ENCODE measurements around the gene EDEM1. TPM values are rescaled to one million over a fixed set of nuclear protein-coding genes. Genes with fewer than 3 reads are reported as not detected.

EDEM1 gene
- total and polyA plus RNA-seq, 2 donors (not counting 1 experiment from before 2014, with no cell fraction given): 58.3 to 167 TPM

GRCh38 chr3:5192571-5193365 lies 5.3 kb downstream of the EDEM1 start:
- H3K4me3 Mint-ChIP-seq: peak overlapping the region; percentile 80
- Histone ChIP-seq H3K4me3 (ENCODE audit: control extremely low read depth in 1 of 5, extremely low read depth in 1 of 5, insufficient read depth in 1 of 5, low read depth in 2 of 5, low read length in 4 of 5) (no peak overlapping the region), H4K20me1 (ENCODE audit: control insufficient read depth, insufficient read depth, low read length, poor library complexity, severe bottlenecking) (peaks cover 8% of the 10 kb centered on the region), H3K27me3 (replicated peaks in 1 of 4; ENCODE audit: control extremely low read depth in 1 of 4, control insufficient read depth in 3 of 4, insufficient read depth in 4 of 4, low read length in 3 of 4) (no peaks in the 10 kb centered on the region), H3K36me3 (replicated peaks in 1 of 2; ENCODE audit: control extremely low read depth in 1 of 2, control insufficient read depth in 1 of 2, extremely low read depth in 1 of 2, insufficient read depth in 2 of 2, low read length in 1 of 2) (peaks cover 3 to 21% of the 10 kb centered on the region in 2 experiments), H3K27ac (ENCODE audit: low read length in 2 of 2) (peak overlapping the region; percentile 34 to 96), H3K9ac (ENCODE audit: low read length) (peak overlapping the region; percentile 18), H3K4me2 (replicated peaks; ENCODE audit: low read depth, low read length, poor library complexity, severe bottlenecking) (peak overlapping the region; percentile 53), H3K79me2 (ENCODE audit: control insufficient read depth, insufficient read depth, low read length) (peaks cover 99% of the 10 kb centered on the region), H3K4me1 (ENCODE audit: control insufficient read depth in 2 of 2, insufficient read depth in 2 of 2, low read length in 2 of 2) (peaks cover 75 to 77% of the 10 kb centered on the region in 2 donors), H2AFZ (ENCODE audit: insufficient read depth, low read depth, low read length, poor library complexity, severe bottlenecking) (no peak overlapping the region), H3K9me3 (ENCODE audit: control extremely low read depth in 1 of 3, control insufficient read depth in 2 of 3, insufficient read depth in 1 of 3, low read length in 2 of 3) (no peaks in the 10 kb centered on the region)
- TF ChIP-seq, protein P1, sequence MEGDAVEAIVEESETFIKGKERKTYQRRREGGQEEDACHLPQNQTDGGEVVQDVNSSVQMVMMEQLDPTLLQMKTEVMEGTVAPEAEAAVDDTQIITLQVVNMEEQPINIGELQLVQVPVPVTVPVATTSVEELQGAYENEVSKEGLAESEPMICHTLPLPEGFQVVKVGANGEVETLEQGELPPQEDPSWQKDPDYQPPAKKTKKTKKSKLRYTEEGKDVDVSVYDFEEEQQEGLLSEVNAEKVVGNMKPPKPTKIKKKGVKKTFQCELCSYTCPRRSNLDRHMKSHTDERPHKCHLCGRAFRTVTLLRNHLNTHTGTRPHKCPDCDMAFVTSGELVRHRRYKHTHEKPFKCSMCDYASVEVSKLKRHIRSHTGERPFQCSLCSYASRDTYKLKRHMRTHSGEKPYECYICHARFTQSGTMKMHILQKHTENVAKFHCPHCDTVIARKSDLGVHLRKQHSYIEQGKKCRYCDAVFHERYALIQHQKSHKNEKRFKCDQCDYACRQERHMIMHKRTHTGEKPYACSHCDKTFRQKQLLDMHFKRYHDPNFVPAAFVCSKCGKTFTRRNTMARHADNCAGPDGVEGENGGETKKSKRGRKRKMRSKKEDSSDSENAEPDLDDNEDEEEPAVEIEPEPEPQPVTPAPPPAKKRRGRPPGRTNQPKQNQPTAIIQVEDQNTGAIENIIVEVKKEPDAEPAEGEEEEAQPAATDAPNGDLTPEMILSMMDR (IDR thresholded peaks at IDR 0.05): no peak
- no peak for TF ChIP-seq EZH2 (IDR thresholded peaks at IDR 0.05; ENCODE audit: borderline replicate concordance, insufficient read depth, low read depth, low read length, poor library complexity, severe bottlenecking)
- ChIA-PET CTCF (interaction anchor here (0.6 to 3.3 kb wide), 6 partner anchors 10 to 180 kb away, joined by 3 to 13 read pairs (median 3); no protein-coding TSS in a partner anchor), POLR2A (no interaction called here)
- peaks cover 78% of the 10 kb centered on the region for H3K4me1 Mint-ChIP-seq
- ATAC-seq (ENCODE audit: low read depth) (no peak), DNase-seq (peak; percentile 44)
- peak overlapping the region; percentile 87 for H3K27ac Mint-ChIP-seq
- H3K27me3 Mint-ChIP-seq: no peaks in the 10 kb centered on the region
- no peaks in the 10 kb centered on the region for H3K9me3 Mint-ChIP-seq (ENCODE audit: insufficient read depth)
- intact Hi-C loops (cut with micrococcal nuclease): no loop called here
- 100% methylated on average over 1 of the region's 3 CpGs for WGBS (ENCODE audit: insufficient coverage)

- TF ChIP-seq, protein P1 (IDR thresholded peaks at IDR 0.05): no peak
- TF ChIP-seq EZH2 (IDR thresholded peaks at IDR 0.05; ENCODE audit: borderline replicate concordance, insufficient read depth, low read depth, low read length, poor library complexity, severe bottlenecking): no peak
- no peaks in the 10 kb centered on the region for H3K9me3 Mint-ChIP-seq (ENCODE audit: insufficient read depth)
- peaks cover 85 to 89% of the 10 kb centered on the region in 2 donors for H3K4me1 ChIP-seq (ENCODE audit: control insufficient read depth in 2 of 2, insufficient read depth in 2 of 2, low read length in 2 of 2)
- peak overlapping the region; percentile 66 for H3K4me3 Mint-ChIP-seq
- peaks cover 99% of the 10 kb centered on the region for H3K79me2 ChIP-seq (ENCODE audit: control insufficient read depth, insufficient read depth, low read length)
- no peaks in the 10 kb centered on the region for H3K27me3 ChIP-seq (replicated peaks in 1 of 4; ENCODE audit: control extremely low read depth in 1 of 4, control insufficient read depth in 3 of 4, insufficient read depth in 4 of 4, low read length in 3 of 4)
- no peak overlapping the region for H3K9ac ChIP-seq (ENCODE audit: low read length)
- ChIA-PET CTCF (interaction anchor here (0.8 to 3.3 kb wide), 5 partner anchors 9 to 72 kb away, joined by 3 to 13 read pairs (median 7); no protein-coding TSS in a partner anchor), POLR2A (interaction anchor here (1.0 to 1.8 kb wide), 3 partner anchors 8 to 13 kb away, joined by 3 to 4 read pairs (median 3); no protein-coding TSS in a partner anchor)
- peak overlapping the region; percentile 82 for H3K27ac Mint-ChIP-seq
- peaks cover 3 to 21% of the 10 kb centered on the region in 2 experiments for H3K36me3 ChIP-seq (replicated peaks in 1 of 2; ENCODE audit: control extremely low read depth in 1 of 2, control insufficient read depth in 1 of 2, extremely low read depth in 1 of 2, insufficient read depth in 2 of 2, low read length in 1 of 2)
- peak overlapping the region; percentile 81 to 97 for H3K27ac ChIP-seq (ENCODE audit: low read length in 2 of 2)
- no peaks in the 10 kb centered on the region for H3K9me3 ChIP-seq (ENCODE audit: control extremely low read depth in 1 of 3, control insufficient read depth in 2 of 3, insufficient read depth in 1 of 3, low read length in 2 of 3)
- no peaks in the 10 kb centered on the region for H3K27me3 Mint-ChIP-seq
- intact Hi-C loops (cut with micrococcal nuclease): no loop called here
- no peak overlapping the region for H2AFZ ChIP-seq (ENCODE audit: insufficient read depth, low read depth, low read length, poor library complexity, severe bottlenecking)
- no peak overlapping the region for H3K4me3 ChIP-seq (ENCODE audit: control extremely low read depth in 1 of 5, extremely low read depth in 1 of 5, insufficient read depth in 1 of 5, low read depth in 2 of 5, low read length in 4 of 5)
- peaks cover 4% of the 10 kb centered on the region for H4K20me1 ChIP-seq (ENCODE audit: control insufficient read depth, insufficient read depth, low read length, poor library complexity, severe bottlenecking)
- no peak for ATAC-seq (ENCODE audit: low read depth)
- WGBS (ENCODE audit: insufficient coverage): 14% methylated on average over 1 of the region's 2 CpGs
- peaks cover 85% of the 10 kb centered on the region for H3K4me1 Mint-ChIP-seq
- H3K4me2 ChIP-seq (replicated peaks; ENCODE audit: low read depth, low read length, poor library complexity, severe bottlenecking): peak overlapping the region; percentile 42
- no peak for DNase-seq
Measured at GRCh38 chr3:5194341-5194740, 6.8 kb downstream of the EDEM1 start.

All from B cell (primary cell).